ENCODE results near the gene CDK19. TPM values are rescaled to one million over a fixed set of nuclear protein-coding genes. Genes with fewer than 3 reads are reported as not detected.
A peak's percentile ranks its signal among the peaks of the same experiment; 100 is the strongest.
"Not testable (repeated sequence)": the region's sequence is repeated elsewhere in the genome, so short reads cannot be mapped to it uniquely, and the experiment has no call there.

Gene CDK19
- total RNA-seq, 2 donors from 2014 or later, result 15.0 to 22.4 TPM

DNA sequence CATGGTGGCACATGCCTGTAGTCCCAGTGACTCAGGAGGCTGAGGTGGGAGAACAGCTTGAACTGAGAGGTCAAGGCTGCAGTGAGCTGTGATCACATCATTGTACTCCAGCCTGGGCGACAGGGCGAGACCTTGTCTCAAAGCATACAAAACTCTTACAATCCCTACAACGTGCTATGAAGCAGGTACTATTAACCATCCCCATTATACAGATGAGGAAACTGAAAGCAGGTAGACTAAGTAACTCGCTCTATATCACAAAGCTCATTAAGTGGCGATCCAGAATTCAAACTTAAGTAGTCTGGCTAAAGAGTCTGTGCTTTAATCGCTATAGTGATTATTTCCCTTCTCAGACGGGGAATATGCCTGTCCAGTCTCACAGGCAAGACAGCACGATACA lies 54.7 kb downstream of the CDK19 start:
- Mint-ChIP-seq H3K27me3 (no peaks in the 10 kb centered on the region), H3K9me3 (no peaks in the 10 kb centered on the region), H3K4me1 (ENCODE audit: low read depth in 2 of 2) (peaks cover 22 to 26% of the 10 kb centered on the region in 2 donors), H3K27ac (no peak overlapping the region), H3K4me3 (no peak overlapping the region), H3K36me3 (no peaks in the 10 kb centered on the region)
- DNase-seq (ENCODE audit: low spot score) (no peak), ATAC-seq (no peak)

DNA sequence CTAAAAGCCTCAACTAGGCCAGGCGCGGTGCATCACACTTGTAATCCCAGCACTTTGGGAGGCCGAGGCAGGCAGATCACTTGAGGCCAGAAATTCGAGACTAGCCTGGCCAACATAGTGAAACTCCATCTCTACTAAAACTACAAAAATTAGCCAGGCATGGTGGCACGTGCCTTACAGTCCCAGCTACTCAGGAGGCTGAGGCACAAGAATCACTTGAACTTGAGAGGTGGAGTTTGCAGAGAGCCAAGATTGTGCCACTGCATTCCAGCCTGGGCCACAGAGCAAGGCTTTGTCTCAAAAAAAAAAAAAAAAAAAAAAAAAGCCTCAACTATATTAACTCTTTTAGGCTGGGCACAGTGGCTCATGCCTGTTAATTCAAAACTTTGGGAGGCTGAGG lies 55.2 kb downstream of the CDK19 start:
- H3K36me3 Mint-ChIP-seq; DNase-seq (ENCODE audit: low spot score); H3K9me3 Mint-ChIP-seq; H3K27ac Mint-ChIP-seq; ATAC-seq; H3K27me3 Mint-ChIP-seq; H3K4me3 Mint-ChIP-seq: not testable (repeated sequence)
- H3K4me1 Mint-ChIP-seq (ENCODE audit: low read depth in 2 of 2), result peaks cover 27 to 31% of the 10 kb centered on the region in 2 donors

DNA sequence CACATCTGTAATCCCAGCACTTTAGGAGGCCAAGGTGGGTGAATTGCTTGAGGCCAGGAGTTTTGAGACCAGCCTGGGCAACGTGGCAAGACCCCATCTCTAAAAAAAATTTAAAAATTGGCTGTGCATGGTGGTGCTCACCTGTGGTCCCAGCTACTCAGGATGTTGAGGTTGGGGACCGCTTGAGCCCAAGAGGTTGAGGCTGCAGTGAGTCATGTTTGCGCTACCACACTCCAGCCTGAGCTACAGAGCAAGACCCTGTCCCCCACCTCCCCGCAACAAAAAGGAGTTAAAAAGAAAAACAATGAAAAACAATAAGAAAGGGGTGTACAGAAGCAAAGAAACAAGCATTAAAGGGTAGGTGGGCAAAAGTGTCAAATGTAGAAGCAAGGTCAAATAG lies 57.3 kb downstream of the CDK19 start:
- no peak overlapping the region for H3K27ac Mint-ChIP-seq

DNA sequence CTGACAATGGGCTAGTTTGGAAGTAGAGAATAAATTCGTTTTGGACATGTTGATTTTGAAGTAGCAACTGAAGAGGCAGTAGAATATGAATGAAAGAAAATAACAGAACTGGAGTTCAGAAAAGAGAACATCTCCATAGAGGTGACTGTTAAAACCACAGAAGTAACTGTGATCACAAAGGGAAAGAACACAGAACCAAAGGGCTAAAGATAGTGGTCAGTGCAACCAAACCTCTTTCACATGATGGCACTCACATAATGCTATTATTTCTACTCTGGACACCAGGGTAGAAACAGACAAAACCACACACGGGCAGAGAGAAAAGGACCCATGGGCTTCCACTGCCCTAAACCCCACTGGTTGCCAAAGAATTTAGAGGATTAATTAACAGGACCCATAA lies 58.5 kb downstream of the CDK19 start:
- Mint-ChIP-seq H3K27me3 (no peaks in the 10 kb centered on the region), H3K9me3 (no peaks in the 10 kb centered on the region), H3K4me3 (no peak overlapping the region), H3K4me1 (ENCODE audit: low read depth in 2 of 2) (peaks cover 27 to 34% of the 10 kb centered on the region in 2 donors), H3K36me3 (no peaks in the 10 kb centered on the region), H3K27ac (peak overlapping the region in 1 of 2 donors; percentile 5)
- ATAC-seq, result no peak
- DNase-seq (ENCODE audit: low spot score), result no peak

More for the DNA sequence above, 57.3 kb downstream of the CDK19 start:
- no peak overlapping the region for H3K4me3 Mint-ChIP-seq
- no peaks in the 10 kb centered on the region for H3K9me3 Mint-ChIP-seq
- H3K27me3 Mint-ChIP-seq, result no peaks in the 10 kb centered on the region
- no peak for ATAC-seq
- peaks cover 27 to 31% of the 10 kb centered on the region in 2 donors for H3K4me1 Mint-ChIP-seq (ENCODE audit: low read depth in 2 of 2)
- no peak for DNase-seq (ENCODE audit: low spot score)
- H3K36me3 Mint-ChIP-seq, result no peaks in the 10 kb centered on the region

DNA sequence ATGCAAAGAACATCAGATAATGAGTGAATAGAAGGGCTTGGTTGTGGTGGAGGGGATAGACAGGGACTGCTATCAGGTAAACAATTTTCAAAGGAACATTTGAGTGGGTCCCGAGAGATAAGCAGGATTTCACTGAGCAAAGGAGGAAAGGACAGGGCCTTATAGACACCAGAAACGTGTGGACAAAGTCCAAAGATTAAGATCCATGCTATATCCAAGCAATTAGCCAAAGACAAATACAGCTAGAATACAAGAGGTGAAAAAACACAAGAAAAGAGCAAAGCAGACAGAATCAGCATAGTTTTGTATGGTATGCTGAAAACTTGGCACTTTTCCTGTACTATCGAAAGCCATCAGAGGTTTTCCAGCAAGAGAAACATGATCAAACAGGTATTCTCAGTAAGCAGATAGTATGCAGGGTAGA lies 59.8 kb downstream of the CDK19 start:
- no peaks in the 10 kb centered on the region for H3K9me3 Mint-ChIP-seq
- H3K27me3 Mint-ChIP-seq, result no peaks in the 10 kb centered on the region
- H3K36me3 Mint-ChIP-seq, result no peaks in the 10 kb centered on the region
- ATAC-seq (no peak), DNase-seq (ENCODE audit: low spot score) (no peak)
- H3K27ac Mint-ChIP-seq, result no peak overlapping the region
- H3K4me3 Mint-ChIP-seq, result no peak overlapping the region
- H3K4me1 Mint-ChIP-seq (ENCODE audit: low read depth in 2 of 2), result peaks cover 22 to 24% of the 10 kb centered on the region in 2 donors

DNA sequence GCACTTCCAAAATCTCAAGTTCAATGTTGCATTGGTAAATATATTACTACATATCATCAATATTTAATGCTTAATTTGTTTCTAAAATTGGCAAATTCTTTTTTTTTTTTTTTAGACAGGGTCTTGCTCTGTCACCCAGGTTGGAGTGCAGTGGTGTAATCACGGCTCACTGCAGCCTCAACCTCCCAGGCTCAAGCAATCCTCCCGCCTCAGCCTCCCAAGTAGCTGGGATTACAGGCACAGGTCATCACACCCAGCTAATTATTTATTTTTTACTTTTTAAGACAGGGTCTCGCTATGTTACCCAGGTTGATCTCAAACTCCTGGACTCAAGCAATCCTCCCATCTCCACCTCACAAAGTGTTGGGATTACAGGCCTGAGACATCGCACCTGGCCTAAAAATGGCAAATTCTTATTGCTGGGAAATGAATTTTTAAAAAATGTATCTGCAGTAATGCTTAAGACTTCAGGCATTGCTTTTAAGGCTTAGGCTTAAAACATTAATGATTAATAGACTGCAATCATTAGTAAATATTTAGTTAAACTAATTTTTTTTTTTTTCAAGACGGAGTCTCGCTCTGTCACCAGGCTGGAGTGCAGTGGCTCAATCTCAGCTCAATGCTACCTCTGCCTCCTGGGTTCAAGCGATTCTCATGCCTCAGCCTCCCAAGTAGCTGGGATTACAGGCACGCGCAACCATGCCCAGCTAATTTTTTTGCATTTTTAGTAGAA lies 61.2 kb downstream of the CDK19 start:
- not testable (repeated sequence) for H3K27ac Mint-ChIP-seq; H3K36me3 Mint-ChIP-seq; H3K27me3 Mint-ChIP-seq; H3K9me3 Mint-ChIP-seq; ATAC-seq; H3K4me3 Mint-ChIP-seq; DNase-seq (ENCODE audit: low spot score)
- peaks cover 26 to 29% of the 10 kb centered on the region in 2 donors for H3K4me1 Mint-ChIP-seq (ENCODE audit: low read depth in 2 of 2)

DNA sequence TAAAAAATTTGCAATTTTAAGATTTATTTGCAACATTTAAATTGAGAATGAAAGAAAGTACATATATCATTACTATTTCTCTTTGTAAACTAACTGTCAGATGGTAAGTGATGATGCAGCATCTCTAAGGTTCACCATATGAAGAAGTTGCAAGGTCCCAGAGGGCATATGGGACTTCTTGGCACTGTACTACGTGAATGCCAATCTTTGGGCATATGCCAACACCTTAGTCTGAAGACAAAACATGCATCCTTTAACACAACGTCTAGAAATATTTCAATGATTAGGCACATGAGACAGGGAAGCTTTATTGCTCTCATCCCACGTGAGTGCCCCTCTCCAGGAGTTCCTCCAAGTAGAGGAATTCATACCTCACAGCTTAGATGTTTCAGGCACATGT lies 66.8 kb downstream of the CDK19 start:
- no peaks in the 10 kb centered on the region for H3K27me3 Mint-ChIP-seq
- no peak overlapping the region for H3K4me3 Mint-ChIP-seq
- DNase-seq (ENCODE audit: low spot score), result no peak
- no peaks in the 10 kb centered on the region for H3K9me3 Mint-ChIP-seq
- ATAC-seq, result no peak
- no peaks in the 10 kb centered on the region for H3K36me3 Mint-ChIP-seq
- H3K27ac Mint-ChIP-seq, result no peak overlapping the region
- peaks cover 8% of the 10 kb centered on the region in 2 donors for H3K4me1 Mint-ChIP-seq (ENCODE audit: low read depth in 2 of 2)

DNA sequence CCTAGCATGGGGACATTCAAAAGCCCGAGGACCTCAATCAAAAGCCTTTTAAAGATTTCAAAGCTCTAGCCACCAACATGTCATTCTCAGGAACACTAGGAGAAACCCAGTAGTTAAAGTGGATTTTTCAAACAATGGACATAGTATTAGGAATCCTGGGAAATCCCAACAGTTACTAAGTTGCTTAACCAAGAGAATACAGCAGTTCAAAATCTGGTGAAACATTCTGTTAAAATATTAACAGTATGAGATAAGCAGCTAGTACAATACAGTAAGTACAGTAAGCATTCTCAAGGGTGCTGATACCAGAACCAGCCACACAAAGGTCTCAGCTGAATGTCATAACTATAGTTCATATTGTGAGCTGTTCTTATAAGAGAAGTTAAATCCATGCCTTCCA lies 68.6 kb downstream of the CDK19 start:
- Mint-ChIP-seq H3K36me3 (peaks cover 15% of the 10 kb centered on the region), H3K4me1 (ENCODE audit: low read depth in 2 of 2) (peaks cover 5 to 10% of the 10 kb centered on the region in 2 donors), H3K27ac (no peak overlapping the region), H3K4me3 (no peak overlapping the region), H3K9me3 (peaks cover 3% of the 10 kb centered on the region), H3K27me3 (no peaks in the 10 kb centered on the region)
- DNase-seq (ENCODE audit: low spot score) (no peak), ATAC-seq (no peak)

DNA sequence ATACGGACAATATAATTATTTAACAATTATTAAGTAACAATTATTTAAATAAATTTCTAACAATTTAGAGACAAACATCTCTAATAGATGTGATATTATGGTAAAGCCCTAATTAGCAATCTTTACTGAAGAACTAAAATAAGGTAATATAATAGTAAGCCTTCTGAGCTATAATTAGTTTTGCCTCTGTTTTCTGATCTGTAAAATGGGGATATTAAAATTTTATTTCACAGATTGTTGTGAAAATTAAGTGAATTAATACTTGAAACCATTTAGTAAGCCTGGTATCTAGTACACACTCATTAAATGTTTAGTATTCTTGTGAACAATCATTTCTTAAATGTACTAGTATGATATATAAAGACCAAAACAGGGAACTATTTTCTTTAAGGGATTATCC lies 70.3 kb downstream of the CDK19 start:
- peaks cover 5 to 11% of the 10 kb centered on the region in 2 donors for H3K4me1 Mint-ChIP-seq (ENCODE audit: low read depth in 2 of 2)
- H3K27me3 Mint-ChIP-seq, result no peaks in the 10 kb centered on the region
- H3K27ac Mint-ChIP-seq, result no peak overlapping the region
- H3K36me3 Mint-ChIP-seq, result peaks cover 31% of the 10 kb centered on the region
- DNase-seq (ENCODE audit: low spot score) (no peak), ATAC-seq (no peak)
- H3K9me3 Mint-ChIP-seq, result peaks cover 13% of the 10 kb centered on the region
- no peak overlapping the region for H3K4me3 Mint-ChIP-seq

DNA sequence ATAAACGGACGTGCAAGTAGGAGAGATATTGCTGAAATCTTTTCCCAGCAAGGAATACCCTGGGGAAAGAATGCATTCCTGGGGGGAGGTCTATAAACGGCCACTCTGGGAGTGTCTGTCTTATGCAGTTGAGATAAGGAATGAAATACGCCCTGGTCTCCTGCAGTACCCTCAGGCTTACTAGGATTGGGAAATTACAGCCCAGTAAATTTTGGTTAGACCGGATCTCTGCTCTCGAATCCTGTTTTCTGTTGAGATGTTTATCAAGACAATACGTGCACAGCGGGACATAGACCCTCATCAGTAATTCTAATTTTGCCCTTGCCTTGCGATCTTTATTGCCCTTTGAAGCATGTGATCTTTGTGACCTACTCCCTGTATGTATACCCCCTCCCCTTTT lies 72.7 kb downstream of the CDK19 start:
- not testable (repeated sequence) for H3K4me3 Mint-ChIP-seq; ATAC-seq; H3K27me3 Mint-ChIP-seq; DNase-seq (ENCODE audit: low spot score); H3K27ac Mint-ChIP-seq
- Mint-ChIP-seq H3K9me3 (peaks cover 13% of the 10 kb centered on the region), H3K36me3 (peaks cover 31% of the 10 kb centered on the region), H3K4me1 (ENCODE audit: low read depth in 2 of 2) (peaks cover 5 to 11% of the 10 kb centered on the region in 2 donors)

DNA sequence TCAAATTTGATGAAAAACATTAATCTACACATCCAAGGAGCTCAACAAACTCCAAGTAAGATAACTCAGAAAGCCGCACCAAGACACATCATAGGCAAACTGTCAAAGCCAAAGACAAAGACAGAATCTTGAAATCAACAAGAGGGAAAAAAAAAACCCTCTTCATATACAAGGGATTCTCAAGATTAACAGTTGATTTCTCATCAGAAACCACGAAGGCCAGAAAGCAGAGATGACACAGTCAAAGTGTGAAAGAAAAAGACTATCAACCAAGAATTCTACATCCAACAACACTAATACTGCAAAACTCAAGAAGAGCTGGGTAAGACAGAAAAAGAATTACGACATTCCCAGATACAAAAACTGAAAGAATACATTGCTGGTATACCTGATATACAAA lies 73.8 kb downstream of the CDK19 start:
- Mint-ChIP-seq H3K27ac (no peak overlapping the region), H3K4me1 (ENCODE audit: low read depth in 2 of 2) (peaks cover 5 to 11% of the 10 kb centered on the region in 2 donors), H3K9me3 (peaks cover 13% of the 10 kb centered on the region), H3K27me3 (no peaks in the 10 kb centered on the region), H3K4me3 (no peak overlapping the region), H3K36me3 (peaks cover 31% of the 10 kb centered on the region)
- ATAC-seq (peak; percentile 53 to 66), DNase-seq (ENCODE audit: low spot score) (no peak)

DNA sequence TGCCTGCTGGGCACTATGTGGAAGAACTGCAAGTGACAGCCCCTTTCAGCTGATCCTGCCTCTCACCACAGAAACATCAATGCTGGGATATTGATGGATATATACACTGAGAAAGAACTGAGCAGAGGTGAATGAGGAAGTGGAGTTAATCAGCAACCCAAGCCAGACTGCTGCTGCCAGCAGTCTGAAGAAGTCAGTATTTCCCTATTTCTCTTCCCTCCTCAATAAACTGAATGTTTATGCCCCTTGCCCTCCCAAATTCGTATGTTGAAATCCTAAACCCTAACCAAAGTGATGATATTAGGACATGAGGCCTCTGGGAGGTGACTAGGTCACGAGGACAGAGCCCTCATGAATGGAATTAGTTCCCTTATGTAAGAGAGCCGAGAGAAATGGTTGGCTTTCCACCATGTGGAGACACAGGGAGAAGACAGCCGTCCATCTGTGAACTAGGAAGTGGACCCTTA lies 76.3 kb downstream of the CDK19 start:
- Mint-ChIP-seq H3K27me3 (no peaks in the 10 kb centered on the region), H3K4me3 (no peak overlapping the region), H3K36me3 (peaks cover 31% of the 10 kb centered on the region), H3K9me3 (peaks cover 13% of the 10 kb centered on the region), H3K4me1 (ENCODE audit: low read depth in 2 of 2) (peaks cover 5 to 11% of the 10 kb centered on the region in 2 donors), H3K27ac (no peak overlapping the region)
- ATAC-seq (no peak), DNase-seq (ENCODE audit: low spot score) (no peak)

DNA sequence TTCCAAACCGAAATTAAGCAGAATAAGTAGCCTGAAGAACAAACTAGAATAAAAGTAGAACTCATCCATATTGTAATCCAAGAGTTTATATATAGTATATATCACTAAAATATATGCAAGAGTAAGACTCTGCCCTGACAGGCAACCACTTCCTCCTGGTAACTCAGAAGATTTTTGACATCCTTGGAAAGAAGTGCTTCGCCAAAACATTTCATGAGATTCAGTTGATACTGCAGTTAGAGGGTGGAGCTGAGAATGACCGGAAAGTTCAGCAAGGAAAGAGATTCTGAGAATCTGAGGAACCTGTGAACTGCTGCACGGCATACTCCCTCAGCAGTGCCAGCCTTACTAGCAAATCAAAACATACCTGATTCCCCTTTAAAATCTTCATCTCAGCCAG lies 79.6 kb downstream of the CDK19 start:
- DNase-seq (ENCODE audit: low spot score) (no peak), ATAC-seq (no peak)
- no peaks in the 10 kb centered on the region for H3K27me3 Mint-ChIP-seq
- peaks cover 5% of the 10 kb centered on the region for H3K36me3 Mint-ChIP-seq
- peaks cover 3% of the 10 kb centered on the region for H3K9me3 Mint-ChIP-seq
- H3K4me1 Mint-ChIP-seq (ENCODE audit: low read depth in 2 of 2), result peaks cover under 1 to 1% of the 10 kb centered on the region in 2 donors
- no peak overlapping the region for H3K27ac Mint-ChIP-seq
- H3K4me3 Mint-ChIP-seq, result no peak overlapping the region

DNA sequence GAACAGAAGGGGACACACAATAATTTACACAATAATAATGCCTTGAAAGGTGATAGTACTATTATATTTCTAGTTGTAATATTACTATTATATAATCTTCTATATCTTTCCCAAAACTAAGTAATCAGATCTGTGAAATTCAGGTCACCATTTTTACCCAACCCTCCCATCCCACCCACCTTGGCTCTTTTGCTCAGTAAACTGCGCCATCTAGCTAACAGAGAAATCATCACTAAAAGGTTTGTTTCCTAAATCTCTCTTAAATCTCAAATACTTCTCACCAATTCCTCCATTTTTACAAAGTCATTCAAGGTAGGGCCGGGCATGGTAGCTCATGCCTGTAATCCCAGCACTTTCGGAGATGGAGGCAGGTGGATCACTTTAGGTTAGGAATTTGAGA lies 83.4 kb downstream of the CDK19 start:
- no peak overlapping the region for H3K4me3 Mint-ChIP-seq
- DNase-seq (ENCODE audit: low spot score) (no peak), ATAC-seq (no peak)
- H3K4me1 Mint-ChIP-seq (ENCODE audit: low read depth in 2 of 2), result peaks cover 6 to 9% of the 10 kb centered on the region in 2 donors
- no peak overlapping the region for H3K27ac Mint-ChIP-seq
- no peaks in the 10 kb centered on the region for H3K27me3 Mint-ChIP-seq
- H3K36me3 Mint-ChIP-seq, result no peaks in the 10 kb centered on the region
- no peaks in the 10 kb centered on the region for H3K9me3 Mint-ChIP-seq

DNA sequence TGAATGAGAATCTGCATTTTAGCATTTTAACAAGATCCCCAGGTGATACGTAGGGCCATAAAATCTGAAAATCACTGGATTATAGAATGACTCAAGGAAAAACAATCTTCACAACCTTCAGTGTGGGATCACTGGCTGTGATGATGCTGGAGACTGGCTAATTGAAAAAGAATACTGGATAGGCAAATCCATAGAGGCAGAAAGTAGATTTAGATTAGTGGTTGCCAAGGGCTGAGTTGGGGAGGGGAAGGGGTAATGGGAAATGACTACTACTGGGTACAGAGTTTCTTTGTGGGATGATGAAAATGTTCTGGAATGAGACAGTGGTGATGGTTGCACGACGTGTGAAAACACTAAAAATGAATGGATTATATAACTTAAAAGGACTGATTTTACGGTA lies 84.1 kb downstream of the CDK19 start:
- H3K36me3 Mint-ChIP-seq, result no peaks in the 10 kb centered on the region
- DNase-seq (ENCODE audit: low spot score) (no peak), ATAC-seq (no peak)
- no peaks in the 10 kb centered on the region for H3K9me3 Mint-ChIP-seq
- peaks cover 6 to 9% of the 10 kb centered on the region in 2 donors for H3K4me1 Mint-ChIP-seq (ENCODE audit: low read depth in 2 of 2)
- H3K27ac Mint-ChIP-seq, result no peak overlapping the region
- H3K4me3 Mint-ChIP-seq, result no peak overlapping the region
- H3K27me3 Mint-ChIP-seq, result no peaks in the 10 kb centered on the region
